HEK293 (cell line): ENCODE results near the gene MTFR1L.

Source experiments
- CTCF ChIA-PET: fragments of 350-600 bp; formaldehyde crosslinking; extraction: SDS; loops from one replicate; lab custom pipeline; 2021; ENCODE audit warnings: antibody characterized with exemption; lab: Yijun Ruan, JAX
- POLR2A ChIA-PET: fragments of 300-600 bp; formaldehyde crosslinking; extraction: SDS; loops from one replicate; lab custom pipeline; 2020; ENCODE audit warnings: antibody characterized with exemption, inconsistent platforms; lab: Yijun Ruan, JAX
- H3K27ac ChIP-seq: fragments of 200-500 bp; sonication (Bioruptor generic); 2 replicates; pipeline ENCODE4 v1.5.1; 2014; ENCODE audit warnings: low read depth, low read length, control low read depth, inconsistent platforms; ENCODE audit errors: extremely low read depth
- H3K36me3 ChIP-seq, 2 experiments: fragments of 200-500 bp in 1 of 2; sonication (Bioruptor generic) in 1 of 2; 1 replicate in 1 of 2; 2 replicates in 1 of 2; pipeline ENCODE4 v1.5.1; 2014 to 2017; ENCODE audit warnings: inconsistent platforms in 2 of 2, low read length in 2 of 2; ENCODE audit not compliant: control insufficient read depth in 2 of 2, insufficient read depth in 1 of 2
- H3K4me1 ChIP-seq: fragments of 200-500 bp; sonication (Bioruptor generic); 2 replicates; pipeline ENCODE4 v1.5.1; 2014; ENCODE audit warnings: mild to moderate bottlenecking, low read length, inconsistent platforms; ENCODE audit not compliant: control insufficient read depth, insufficient read depth
- H3K4me3 ChIP-seq: 2 replicates; pipeline ENCODE4 v1.5.1; 2011; ENCODE audit warnings: low read depth, mild to moderate bottlenecking, control low read depth, low read length, moderate library complexity
- H3K9me3 ChIP-seq: fragments of 200-500 bp; sonication (Bioruptor generic); 2 replicates; pipeline ENCODE4 v1.5.1; 2014; ENCODE audit warnings: low read depth, low read length, inconsistent platforms; ENCODE audit not compliant: control insufficient read depth, insufficient read depth
- BCL11A ChIP-seq: fragments of 450-650 bp; formaldehyde crosslinking; IDR thresholded peaks from 2 replicates; pipeline ENCODE4 v1.5.1; 2016; ENCODE audit warnings: low read depth, missing biosample characterization, missing genetic modification characterization
- BCL11B ChIP-seq: fragments of 450-650 bp; formaldehyde crosslinking; IDR thresholded peaks from 2 replicates; pipeline ENCODE4 v1.5.1; 2016; ENCODE audit warnings: low read depth, missing biosample characterization, missing genetic modification characterization
- EGR2 ChIP-seq: fragments of 450-650 bp; formaldehyde crosslinking; IDR thresholded peaks from 2 replicates; pipeline ENCODE4 v1.5.1; 2016; ENCODE audit warnings: low read depth, missing biosample characterization, missing genetic modification characterization
- GFI1B ChIP-seq: fragments of 450-650 bp; formaldehyde crosslinking; IDR thresholded peaks from 2 replicates; pipeline ENCODE4 v1.5.1; 2016; ENCODE audit warnings: missing biosample characterization, missing genetic modification characterization
- HOXD13 ChIP-seq: sonication (generic); formaldehyde crosslinking; IDR thresholded peaks from 2 replicates; pipeline ENCODE4 v1.8.0; 2022; ENCODE audit warnings: missing genetic modification reagents, borderline replicate concordance
- KLF1 ChIP-seq: fragments of 450-650 bp; formaldehyde crosslinking; IDR thresholded peaks from 2 replicates; pipeline ENCODE4 v1.5.1; 2016; ENCODE audit warnings: missing biosample characterization, missing genetic modification characterization
- SALL2 ChIP-seq: fragments of 450-650 bp; formaldehyde crosslinking; IDR thresholded peaks from 2 replicates; pipeline ENCODE4 v1.5.0; 2017; ENCODE audit warnings: missing biosample characterization, mild to moderate bottlenecking, missing genetic modification characterization, borderline replicate concordance
- SP3 ChIP-seq: fragments of 450-650 bp; formaldehyde crosslinking; IDR thresholded peaks from 2 replicates; pipeline ENCODE4 v1.5.1; 2016; ENCODE audit warnings: missing biosample characterization, missing genetic modification characterization
- TRIM28 ChIP-seq: IDR thresholded peaks from 2 replicates; pipeline ENCODE4 v1.6.1; 2011; ENCODE audit warnings: low read length, control low read depth, borderline replicate concordance
- ZNF302 ChIP-seq: fragments of 450-650 bp; formaldehyde crosslinking; IDR thresholded peaks from 2 replicates; pipeline ENCODE4 v1.5.1; 2016; ENCODE audit warnings: missing biosample characterization, missing genetic modification characterization, low read depth
- ZNF473 ChIP-seq: fragments of 450-650 bp; formaldehyde crosslinking; IDR thresholded peaks from 2 replicates; pipeline ENCODE4 v1.5.1; 2017; ENCODE audit warnings: missing biosample characterization, missing genetic modification characterization
- ZNF610 ChIP-seq: fragments of 450-650 bp; formaldehyde crosslinking; IDR thresholded peaks from 2 replicates; pipeline ENCODE4 v1.5.1; 2016; ENCODE audit warnings: missing biosample characterization, missing genetic modification characterization, borderline replicate concordance
- ZNF785 ChIP-seq: fragments of 450-650 bp; formaldehyde crosslinking; IDR thresholded peaks from 2 replicates; pipeline ENCODE4 v1.5.1; 2016; ENCODE audit warnings: missing biosample characterization, missing genetic modification characterization
- ZSCAN30 ChIP-seq: fragments of 450-650 bp; IDR thresholded peaks from 2 replicates; pipeline ENCODE4 v1.5.1; 2018; ENCODE audit warnings: missing biosample characterization, mild to moderate bottlenecking, missing genetic modification characterization, moderate library complexity
- TF ChIP-seq, protein P1 (sequence below): fragments of 450-650 bp; formaldehyde crosslinking; IDR thresholded peaks from 2 replicates; pipeline ENCODE4 v1.5.1; 2016; ENCODE audit warnings: missing biosample characterization, missing genetic modification characterization
- TF ChIP-seq, protein P2 (sequence below): fragments of 450-650 bp; formaldehyde crosslinking; IDR thresholded peaks from 2 replicates; pipeline ENCODE4 v1.5.1; 2016; ENCODE audit warnings: missing biosample characterization, missing genetic modification characterization
- TF ChIP-seq, protein P3 (sequence below): fragments of 450-650 bp; formaldehyde crosslinking; IDR thresholded peaks from 2 replicates; pipeline ENCODE4 v1.5.1; 2016; ENCODE audit warnings: missing biosample characterization, missing genetic modification characterization, low read depth

The MTFR1L gene

DNA sequence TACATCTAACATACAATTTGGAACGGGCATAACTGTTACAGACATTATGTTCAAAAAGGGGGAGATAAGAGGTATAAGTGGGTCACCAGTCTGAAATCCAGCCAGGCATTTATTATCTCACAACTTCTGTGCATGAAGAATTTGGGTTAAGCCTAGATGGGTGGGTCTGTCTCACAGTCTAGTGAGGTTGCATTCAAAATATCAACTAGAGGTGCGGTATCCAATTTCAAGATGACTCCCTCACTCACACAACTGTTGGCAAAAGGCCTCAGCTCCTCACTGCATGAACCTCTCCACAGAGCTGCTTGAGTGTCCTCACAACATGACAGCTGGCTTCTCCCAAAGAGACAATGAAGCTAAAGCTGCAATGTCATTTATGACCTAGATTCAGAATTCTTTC is 34.8 kb downstream of the MTFR1L start:
- Histone ChIP-seq H3K4me3 (no peak overlapping the region), H3K36me3 (peaks cover 0 to 4% of the 10 kb centered on the region in 2 experiments; a peak in 2 of 3 replicates), H3K9me3 (no peaks in the 10 kb centered on the region), H3K27ac (no peak overlapping the region), H3K4me1 (no peaks in the 10 kb centered on the region; the same call in 1 of the 2 replicates)
- TF ChIP-seq TRIM28, result peak; percentile 34; the same call in 1 of the 2 replicates
- TF ChIP-seq SALL2 (tag by site-specific recombination), result no peak
- no peak for TF ChIP-seq ZNF785 (tag by site-specific recombination)
- TF ChIP-seq KLF1 (tag by site-specific recombination), result 0 out of 2 replicates have a peak, but pooled peaks have one; percentile 32
- no peak for TF ChIP-seq ZNF302 (tag by site-specific recombination)
- no peak for TF ChIP-seq BCL11A (tag by site-specific recombination)
- no peak for TF ChIP-seq EGR2 (tag by site-specific recombination)
- TF ChIP-seq BCL11B, result no peak
- TF ChIP-seq HOXD13 (CRISPR knock-in tag), result no peak
- TF ChIP-seq ZSCAN30, result no peak
- TF ChIP-seq ZNF610 (tag by site-specific recombination), result peak; percentile 84
- ChIA-PET POLR2A (interaction anchor here (0.6 to 0.7 kb wide), 3 partner anchors 95 to 744 kb away, joined by 3 to 8 read pairs (median 4); no protein-coding TSS in a partner anchor), CTCF (interaction anchor here (1.7 kb wide), 1 partner anchor 41 kb away, joined by 8 read pairs; no protein-coding TSS in a partner anchor)

GRCh38 chr1:25856856-25857255 is 37.1 kb downstream of the MTFR1L start:
- no peak overlapping the region for H3K27ac ChIP-seq
- H3K36me3 ChIP-seq, result peaks cover 0 to 4% of the 10 kb centered on the region in 2 experiments; a peak in 2 of 3 replicates
- no peaks in the 10 kb centered on the region for H3K9me3 ChIP-seq
- no peak overlapping the region for H3K4me3 ChIP-seq
- H3K4me1 ChIP-seq, result no peaks in the 10 kb centered on the region; the same call in 1 of the 2 replicates
- POLR2A ChIA-PET, result no interaction called here
- CTCF ChIA-PET, result interaction anchor here (0.6 to 0.9 kb wide), 3 partner anchors 9 to 34 kb away, joined by 3 to 4 read pairs (median 4); no protein-coding TSS in a partner anchor
- TF ChIP-seq ZNF473 (tag by site-specific recombination) (no peak), EGR2 (tag by site-specific recombination) (peak; percentile 49), ZSCAN30 (no peak), SP3 (no peak), GFI1B (tag by site-specific recombination) (no peak)
- TF ChIP-seq, protein P1, sequence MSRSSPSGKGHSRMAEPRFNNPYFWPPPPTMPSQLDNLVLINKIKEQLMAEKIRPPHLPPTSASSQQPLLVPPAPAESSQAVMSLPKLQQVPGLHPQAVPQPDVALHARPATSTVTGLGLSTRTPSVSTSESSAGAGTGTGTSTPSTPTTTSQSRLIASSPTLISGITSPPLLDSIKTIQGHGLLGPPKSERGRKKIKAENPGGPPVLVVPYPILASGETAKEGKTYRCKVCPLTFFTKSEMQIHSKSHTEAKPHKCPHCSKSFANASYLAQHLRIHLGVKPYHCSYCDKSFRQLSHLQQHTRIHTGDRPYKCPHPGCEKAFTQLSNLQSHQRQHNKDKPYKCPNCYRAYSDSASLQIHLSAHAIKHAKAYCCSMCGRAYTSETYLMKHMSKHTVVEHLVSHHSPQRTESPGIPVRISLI (tag by site-specific recombination), result 0 out of 2 replicates have a peak, but pooled peaks have one; percentile 9

GRCh38 chr1:25858494-25858893 is 38.7 kb downstream of the MTFR1L start:
- CTCF ChIA-PET, result interaction anchor here (1.4 kb wide), 1 partner anchor 28 kb away, joined by 5 read pairs; no protein-coding TSS in a partner anchor
- POLR2A ChIA-PET, result interaction anchor here (0.7 to 1.2 kb wide), 3 partner anchors 13 to 35 kb away, joined by 3 to 5 read pairs (median 4); partner anchors contain the start of gene PAQR7

More at GRCh38 chr1:25858494-25858893, 38.7 kb downstream of the MTFR1L start:
- peaks cover 0 to 18% of the 10 kb centered on the region in 2 experiments; a peak in 2 of 3 replicates for H3K36me3 ChIP-seq
- peak overlapping the region; percentile 83 for H3K4me3 ChIP-seq
- no peaks in the 10 kb centered on the region for H3K9me3 ChIP-seq
- no peaks in the 10 kb centered on the region; the same call in 1 of the 2 replicates for H3K4me1 ChIP-seq
- TF ChIP-seq, protein P2, sequence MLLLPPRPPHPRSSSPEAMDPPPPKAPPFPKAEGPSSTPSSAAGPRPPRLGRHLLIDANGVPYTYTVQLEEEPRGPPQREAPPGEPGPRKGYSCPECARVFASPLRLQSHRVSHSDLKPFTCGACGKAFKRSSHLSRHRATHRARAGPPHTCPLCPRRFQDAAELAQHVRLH (tag by site-specific recombination), result no peak
- TF ChIP-seq, protein P3, sequence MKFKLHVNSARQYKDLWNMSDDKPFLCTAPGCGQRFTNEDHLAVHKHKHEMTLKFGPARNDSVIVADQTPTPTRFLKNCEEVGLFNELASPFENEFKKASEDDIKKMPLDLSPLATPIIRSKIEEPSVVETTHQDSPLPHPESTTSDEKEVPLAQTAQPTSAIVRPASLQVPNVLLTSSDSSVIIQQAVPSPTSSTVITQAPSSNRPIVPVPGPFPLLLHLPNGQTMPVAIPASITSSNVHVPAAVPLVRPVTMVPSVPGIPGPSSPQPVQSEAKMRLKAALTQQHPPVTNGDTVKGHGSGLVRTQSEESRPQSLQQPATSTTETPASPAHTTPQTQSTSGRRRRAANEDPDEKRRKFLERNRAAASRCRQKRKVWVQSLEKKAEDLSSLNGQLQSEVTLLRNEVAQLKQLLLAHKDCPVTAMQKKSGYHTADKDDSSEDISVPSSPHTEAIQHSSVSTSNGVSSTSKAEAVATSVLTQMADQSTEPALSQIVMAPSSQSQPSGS (tag by site-specific recombination), result 0 out of 2 replicates have a peak, but pooled peaks have one; percentile 32
- peak overlapping the region; percentile 71; the same call in 1 of the 2 replicates for H3K27ac ChIP-seq
